ENCODE measurements around the gene WASF3.
A peak's percentile ranks its signal among the peaks of the same experiment; 100 is the strongest.

WASF3 gene

DNA sequence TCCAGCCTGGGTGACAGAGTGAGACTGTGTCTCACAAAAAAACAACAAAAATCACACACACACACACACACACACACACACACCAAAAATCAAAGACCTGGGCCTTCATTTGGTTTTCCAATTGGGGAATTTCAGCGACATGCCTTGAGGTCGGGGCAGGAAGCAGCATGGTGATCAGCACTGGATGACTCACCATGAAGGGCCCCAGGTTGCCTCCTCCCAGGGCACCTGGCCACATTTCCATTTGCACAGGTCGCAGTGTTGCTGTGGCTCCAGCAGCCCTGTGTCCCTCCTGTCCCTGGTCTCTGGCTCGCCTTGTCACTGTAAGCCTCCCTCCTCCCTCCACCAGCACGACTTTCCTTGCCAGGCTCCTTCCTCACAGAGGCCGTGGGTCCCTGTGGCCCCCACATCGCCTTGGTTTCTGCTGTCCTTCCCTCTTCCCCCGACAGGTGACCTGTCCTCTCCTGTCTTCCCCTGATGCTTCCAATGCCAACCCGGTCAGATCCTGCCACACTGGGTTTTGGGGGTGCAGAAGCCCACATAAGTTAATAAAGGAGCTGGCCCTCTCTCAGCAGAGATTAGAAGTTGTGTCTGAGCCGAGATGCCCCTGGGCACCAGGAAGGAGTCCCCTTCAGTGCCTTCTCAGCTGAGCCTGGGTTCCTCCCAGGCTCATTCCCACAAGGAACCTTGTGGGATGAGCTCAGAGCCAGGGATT, 136.4 kb downstream of the WASF3 start:
- TF ChIP-seq, protein P1, sequence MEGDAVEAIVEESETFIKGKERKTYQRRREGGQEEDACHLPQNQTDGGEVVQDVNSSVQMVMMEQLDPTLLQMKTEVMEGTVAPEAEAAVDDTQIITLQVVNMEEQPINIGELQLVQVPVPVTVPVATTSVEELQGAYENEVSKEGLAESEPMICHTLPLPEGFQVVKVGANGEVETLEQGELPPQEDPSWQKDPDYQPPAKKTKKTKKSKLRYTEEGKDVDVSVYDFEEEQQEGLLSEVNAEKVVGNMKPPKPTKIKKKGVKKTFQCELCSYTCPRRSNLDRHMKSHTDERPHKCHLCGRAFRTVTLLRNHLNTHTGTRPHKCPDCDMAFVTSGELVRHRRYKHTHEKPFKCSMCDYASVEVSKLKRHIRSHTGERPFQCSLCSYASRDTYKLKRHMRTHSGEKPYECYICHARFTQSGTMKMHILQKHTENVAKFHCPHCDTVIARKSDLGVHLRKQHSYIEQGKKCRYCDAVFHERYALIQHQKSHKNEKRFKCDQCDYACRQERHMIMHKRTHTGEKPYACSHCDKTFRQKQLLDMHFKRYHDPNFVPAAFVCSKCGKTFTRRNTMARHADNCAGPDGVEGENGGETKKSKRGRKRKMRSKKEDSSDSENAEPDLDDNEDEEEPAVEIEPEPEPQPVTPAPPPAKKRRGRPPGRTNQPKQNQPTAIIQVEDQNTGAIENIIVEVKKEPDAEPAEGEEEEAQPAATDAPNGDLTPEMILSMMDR (IDR thresholded peaks at IDR 0.05; ENCODE audit: low read depth, low read length), result no peak
- H3K4me3 ChIP-seq (ENCODE audit: low read depth, low read length), result no peak overlapping the region
- DNase-seq (ENCODE audit: low read depth, low spot score), result no peak
- in situ Hi-C loops (cut with HindIII; ENCODE audit: low sequenced_read_pairs), result no loop called here

DNA sequence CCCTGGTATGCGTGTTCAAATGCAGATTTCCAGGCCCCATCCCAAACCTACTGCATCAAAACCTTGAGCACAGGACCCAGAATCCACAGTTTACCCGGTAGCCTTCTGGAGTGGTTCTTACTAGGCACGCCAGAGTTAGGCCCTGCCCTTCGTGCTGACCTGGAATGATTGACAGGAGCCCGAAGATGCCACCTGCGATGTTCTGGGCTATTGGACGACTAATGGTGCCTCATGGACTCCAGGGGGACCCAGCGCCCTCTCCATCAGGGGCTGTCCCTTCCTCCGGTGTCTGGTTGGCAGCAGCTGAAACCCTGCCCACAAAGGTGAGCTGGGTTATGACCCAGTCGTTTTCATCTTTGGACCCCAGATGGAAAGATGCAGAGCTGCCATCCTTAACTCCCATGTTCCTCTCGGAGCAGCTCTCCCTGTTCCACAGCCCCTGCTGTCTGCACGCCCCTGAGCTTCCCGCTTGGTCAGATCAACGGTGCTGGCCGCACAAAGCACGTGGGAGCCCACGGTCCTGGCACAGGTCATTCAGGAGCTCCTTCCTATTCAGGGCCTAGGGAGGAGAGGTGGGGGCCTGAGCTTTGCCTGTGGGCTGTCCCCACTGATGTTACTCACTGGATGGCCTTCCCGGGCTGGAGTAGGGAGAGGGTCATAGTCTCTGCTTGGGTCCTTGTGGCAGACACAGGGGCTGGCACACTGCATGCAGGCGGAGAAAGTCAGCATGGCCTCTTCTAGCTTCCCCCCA, 137.3 kb downstream of the WASF3 start:
- DNase-seq (ENCODE audit: low read depth, low spot score), result no peak
- in situ Hi-C loops (cut with HindIII; ENCODE audit: low sequenced_read_pairs), result no loop called here
- TF ChIP-seq, protein P1 (IDR thresholded peaks at IDR 0.05; ENCODE audit: low read depth, low read length), result no peak
- no peak overlapping the region for H3K4me3 ChIP-seq (ENCODE audit: low read depth, low read length)

DNA sequence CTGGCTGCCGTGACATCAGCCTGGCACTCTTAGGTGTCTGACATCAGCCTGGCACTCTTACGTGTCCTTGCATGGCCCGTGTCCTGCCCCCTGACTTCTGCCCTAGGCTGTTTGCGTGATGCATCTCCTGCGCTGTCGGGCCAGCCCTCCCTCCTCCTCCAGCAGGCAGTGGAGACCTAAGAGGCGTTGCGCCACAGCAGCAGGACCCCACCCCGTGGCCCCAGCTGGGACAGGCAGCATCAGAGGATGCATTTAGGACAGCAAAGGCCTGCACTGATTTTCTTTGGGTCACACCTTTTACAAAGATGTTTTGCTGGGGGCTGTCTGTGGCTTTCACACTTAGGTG, 137.8 kb downstream of the WASF3 start:
- no peak for DNase-seq (ENCODE audit: low read depth, low spot score)
- TF ChIP-seq, protein P1 (IDR thresholded peaks at IDR 0.05; ENCODE audit: low read depth, low read length), result no peak
- no peak overlapping the region for H3K4me3 ChIP-seq (ENCODE audit: low read depth, low read length)
- in situ Hi-C loops (cut with HindIII; ENCODE audit: low sequenced_read_pairs), result no loop called here

DNA sequence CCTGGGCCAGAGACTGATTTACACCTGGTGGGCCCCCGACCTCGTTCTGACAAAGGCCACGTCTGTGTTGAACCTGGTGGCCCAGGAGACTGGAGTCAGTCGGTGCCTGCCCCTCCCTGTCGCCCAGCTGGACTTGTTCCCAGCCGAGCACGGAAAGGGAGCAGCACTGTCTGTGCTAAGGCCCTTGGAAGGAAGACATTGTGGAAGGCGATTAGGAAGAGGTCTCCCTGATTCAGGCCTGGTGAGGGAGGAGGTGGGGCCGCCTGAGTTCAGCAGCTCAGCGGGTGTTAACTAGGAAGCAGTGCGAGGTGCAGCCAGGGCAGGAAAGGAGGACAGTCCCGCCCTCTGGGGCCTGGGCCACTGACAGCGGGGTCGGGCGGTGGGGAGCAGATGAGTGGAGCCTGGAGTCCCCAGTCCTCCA, 138.4 kb downstream of the WASF3 start:
- no peak for DNase-seq (ENCODE audit: low read depth, low spot score)
- TF ChIP-seq, protein P1 (IDR thresholded peaks at IDR 0.05; ENCODE audit: low read depth, low read length), result no peak
- in situ Hi-C loops (cut with HindIII; ENCODE audit: low sequenced_read_pairs), result no loop called here
- no peak overlapping the region for H3K4me3 ChIP-seq (ENCODE audit: low read depth, low read length)

DNA sequence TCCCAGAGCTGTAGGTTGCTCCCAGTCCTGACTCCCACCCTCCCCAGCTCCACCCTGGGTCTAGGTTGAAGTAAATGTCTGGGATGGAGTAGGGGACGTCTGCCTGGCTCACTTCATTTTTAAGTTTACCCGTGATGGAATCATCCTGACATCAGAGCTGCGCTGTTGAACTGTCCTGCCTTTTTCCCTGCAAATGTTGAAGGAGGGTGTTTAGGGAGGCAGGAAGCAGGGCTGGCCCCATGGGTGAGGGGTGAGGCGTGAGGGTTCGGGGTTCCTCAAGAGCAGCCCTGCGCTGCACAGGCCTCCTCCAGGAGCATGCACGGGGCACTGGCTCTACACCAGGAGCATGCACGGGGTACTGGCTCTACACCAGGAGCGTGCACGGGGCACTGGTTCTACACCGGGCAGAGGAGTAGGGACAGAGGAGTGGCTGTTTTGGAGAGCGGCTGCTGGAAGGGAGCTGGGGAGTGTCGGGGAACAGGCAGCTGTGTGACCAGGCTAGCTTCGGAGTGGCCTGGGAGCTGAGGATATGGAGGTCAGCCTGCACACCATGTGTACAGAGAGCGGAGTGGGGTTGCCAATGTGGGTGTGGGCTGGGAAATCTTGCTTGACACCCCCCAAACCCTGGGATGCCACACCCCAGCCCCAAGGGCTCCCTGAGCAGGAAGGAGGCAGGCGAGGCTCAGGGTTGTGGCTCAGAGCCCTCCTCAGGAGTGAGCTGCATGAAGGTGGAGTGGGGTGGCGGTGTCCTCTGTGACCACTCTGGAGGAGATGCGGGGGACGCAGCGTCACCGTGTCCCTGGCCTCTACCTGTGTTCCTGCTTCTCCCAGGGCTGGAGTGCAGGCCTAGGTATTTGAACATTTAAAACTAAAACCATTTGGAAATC, 139.8 kb downstream of the WASF3 start:
- no peak for DNase-seq (ENCODE audit: low read depth, low spot score)
- H3K4me3 ChIP-seq (ENCODE audit: low read depth, low read length), result no peak overlapping the region
- in situ Hi-C loops (cut with HindIII; ENCODE audit: low sequenced_read_pairs), result no loop called here
- TF ChIP-seq, protein P1 (IDR thresholded peaks at IDR 0.05; ENCODE audit: low read depth, low read length), result no peak

DNA sequence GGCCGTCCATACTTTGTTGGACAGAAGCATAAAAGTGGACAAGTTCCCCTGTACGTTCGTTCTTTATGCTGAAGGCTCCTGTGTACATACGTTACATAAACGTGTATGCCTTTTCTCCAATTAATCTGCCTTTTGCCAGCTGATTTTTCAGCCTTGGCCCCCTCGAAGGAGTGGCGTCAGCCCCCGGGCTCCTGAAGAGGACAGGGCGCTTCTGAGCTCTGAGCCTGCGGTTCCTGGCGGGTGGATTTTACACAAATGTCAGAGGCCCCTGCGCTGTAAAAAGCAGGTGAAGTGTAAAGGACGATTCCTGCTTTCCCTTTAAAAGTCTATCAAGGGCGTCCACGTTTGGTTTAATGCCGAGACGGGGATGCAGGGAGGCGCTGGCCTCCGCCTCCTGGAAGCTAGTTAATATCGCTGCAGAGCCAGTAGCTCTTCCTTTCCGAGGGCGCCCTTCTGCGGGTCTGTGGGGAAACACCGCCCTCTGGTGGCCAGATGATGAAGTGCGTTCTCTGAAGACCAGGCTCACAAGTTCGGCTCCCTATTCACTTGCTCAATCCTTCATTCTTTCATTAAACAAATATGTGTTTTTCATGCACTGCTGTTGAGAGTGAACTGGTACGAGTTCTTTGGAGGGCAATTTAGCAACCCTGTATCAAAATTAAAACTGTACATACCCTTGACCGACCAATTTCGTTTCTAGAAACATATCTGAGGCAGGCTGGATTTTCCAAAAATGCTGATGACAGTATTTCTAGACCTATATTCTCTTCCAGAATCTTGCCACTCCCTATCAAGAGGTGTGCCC, 141.1 kb downstream of the WASF3 start:
- DNase-seq (ENCODE audit: low read depth, low spot score), result peak; percentile 86
- TF ChIP-seq, protein P1 (IDR thresholded peaks at IDR 0.05; ENCODE audit: low read depth, low read length), result peak; percentile 94
- H3K4me3 ChIP-seq (ENCODE audit: low read depth, low read length), result no peak overlapping the region
- in situ Hi-C loops (cut with HindIII; ENCODE audit: low sequenced_read_pairs), result no loop called here

Measured in astrocyte of the spinal cord (primary cell).